ENCODE data around the gene TIPRL.

Gene TIPRL

DNA sequence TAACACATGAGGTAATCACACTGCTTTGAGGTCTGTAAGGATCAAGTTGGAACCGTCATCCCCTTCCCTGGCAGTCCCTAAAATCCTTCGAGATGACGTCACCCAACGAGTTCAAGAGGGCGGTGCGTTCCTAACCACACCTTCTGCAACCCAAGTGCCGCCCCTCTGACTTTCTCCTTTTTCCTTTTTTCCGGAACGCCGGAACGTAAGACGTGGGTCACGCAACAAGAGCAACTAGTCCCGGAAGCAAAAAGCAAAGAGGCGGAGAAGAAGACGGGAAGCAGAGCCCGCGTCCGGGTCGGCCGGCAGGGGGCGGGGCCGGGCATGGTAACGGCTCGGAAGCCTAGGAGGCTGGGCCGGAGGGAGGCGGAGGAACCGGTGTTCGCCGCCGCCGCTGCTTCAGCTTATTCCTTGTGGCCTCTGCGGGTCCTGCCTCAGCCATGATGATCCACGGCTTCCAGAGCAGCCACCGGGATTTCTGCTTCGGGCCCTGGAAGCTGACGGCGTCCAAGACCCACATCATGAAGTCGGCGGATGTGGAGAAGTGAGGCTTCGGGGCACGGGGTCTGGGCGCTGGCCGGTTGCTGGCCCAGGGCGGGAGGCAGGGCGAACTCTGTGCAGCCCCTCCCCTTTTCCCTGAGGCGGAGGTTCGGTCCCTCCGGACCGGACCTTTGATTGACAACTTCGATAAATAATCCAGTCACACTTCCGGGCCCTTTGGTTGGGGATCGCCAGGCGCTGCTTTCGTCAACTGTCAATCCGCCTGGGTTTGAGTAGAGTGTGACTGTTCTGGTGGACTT lies at the start of gene TIPRL:
TSS of gene TIPRL (plus strand) at position 325 of the 800 bp plus-strand sequence. CDS start at position 441, 116 bp downstream.
- peak within 1 kb of the TSS; percentile 98 for H3K4me3 ChIP-seq (ENCODE audit: low read length)
- TF ChIP-seq, protein P1, sequence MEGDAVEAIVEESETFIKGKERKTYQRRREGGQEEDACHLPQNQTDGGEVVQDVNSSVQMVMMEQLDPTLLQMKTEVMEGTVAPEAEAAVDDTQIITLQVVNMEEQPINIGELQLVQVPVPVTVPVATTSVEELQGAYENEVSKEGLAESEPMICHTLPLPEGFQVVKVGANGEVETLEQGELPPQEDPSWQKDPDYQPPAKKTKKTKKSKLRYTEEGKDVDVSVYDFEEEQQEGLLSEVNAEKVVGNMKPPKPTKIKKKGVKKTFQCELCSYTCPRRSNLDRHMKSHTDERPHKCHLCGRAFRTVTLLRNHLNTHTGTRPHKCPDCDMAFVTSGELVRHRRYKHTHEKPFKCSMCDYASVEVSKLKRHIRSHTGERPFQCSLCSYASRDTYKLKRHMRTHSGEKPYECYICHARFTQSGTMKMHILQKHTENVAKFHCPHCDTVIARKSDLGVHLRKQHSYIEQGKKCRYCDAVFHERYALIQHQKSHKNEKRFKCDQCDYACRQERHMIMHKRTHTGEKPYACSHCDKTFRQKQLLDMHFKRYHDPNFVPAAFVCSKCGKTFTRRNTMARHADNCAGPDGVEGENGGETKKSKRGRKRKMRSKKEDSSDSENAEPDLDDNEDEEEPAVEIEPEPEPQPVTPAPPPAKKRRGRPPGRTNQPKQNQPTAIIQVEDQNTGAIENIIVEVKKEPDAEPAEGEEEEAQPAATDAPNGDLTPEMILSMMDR (conservative IDR thresholded peaks at IDR 0.05; ENCODE audit: low read depth, low read length): peak; percentile 61
- peak; percentile 96 for DNase-seq (ENCODE audit: low read depth)

DNA sequence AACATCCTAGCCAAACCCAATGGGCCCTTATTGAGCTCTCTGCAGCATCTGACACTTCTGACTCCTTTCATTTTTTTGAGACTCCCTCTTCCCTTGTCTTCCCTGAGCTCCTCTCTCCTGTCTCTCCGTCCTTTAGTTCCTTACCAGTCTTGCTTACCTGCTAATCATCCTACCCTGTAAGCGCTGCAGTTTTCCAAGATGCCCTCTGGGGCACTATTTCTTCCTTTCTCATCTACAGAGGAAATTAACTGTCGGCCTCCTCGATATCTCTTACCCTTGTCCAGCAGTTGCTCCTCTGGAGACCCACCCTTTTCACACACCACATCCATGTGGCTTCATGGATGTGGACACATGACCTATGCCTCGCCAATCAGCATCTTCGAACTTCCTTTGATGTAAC lies 48.8 kb upstream of the TIPRL start:
- no peak overlapping the region for H3K4me3 ChIP-seq (ENCODE audit: low read length)
- DNase-seq (ENCODE audit: low read depth): no peak
- TF ChIP-seq, protein P1 (conservative IDR thresholded peaks at IDR 0.05; ENCODE audit: low read depth, low read length): no peak

DNA sequence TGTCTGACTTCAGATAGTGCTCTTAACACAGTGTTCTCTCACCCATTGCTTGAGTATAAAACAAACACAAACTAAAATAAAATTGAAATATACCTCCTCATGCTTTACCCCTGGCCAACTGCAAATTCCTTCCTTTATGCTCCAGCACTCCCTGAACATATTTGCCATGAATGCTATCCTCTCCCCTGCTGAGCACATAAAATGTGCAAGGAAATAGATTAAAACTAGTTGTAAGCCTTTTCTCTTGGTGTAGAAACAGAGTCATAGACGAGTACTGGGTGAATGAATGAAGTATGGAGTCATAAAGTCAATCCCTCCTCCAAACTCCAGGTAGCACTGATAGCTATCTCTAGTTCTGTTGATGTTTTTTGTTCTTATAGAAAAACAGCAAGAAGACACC lies 44.6 kb upstream of the TIPRL start:
- H3K4me3 ChIP-seq (ENCODE audit: low read length): no peak overlapping the region
- no peak for DNase-seq (ENCODE audit: low read depth)
- TF ChIP-seq, protein P1 (conservative IDR thresholded peaks at IDR 0.05; ENCODE audit: low read depth, low read length): no peak

DNA sequence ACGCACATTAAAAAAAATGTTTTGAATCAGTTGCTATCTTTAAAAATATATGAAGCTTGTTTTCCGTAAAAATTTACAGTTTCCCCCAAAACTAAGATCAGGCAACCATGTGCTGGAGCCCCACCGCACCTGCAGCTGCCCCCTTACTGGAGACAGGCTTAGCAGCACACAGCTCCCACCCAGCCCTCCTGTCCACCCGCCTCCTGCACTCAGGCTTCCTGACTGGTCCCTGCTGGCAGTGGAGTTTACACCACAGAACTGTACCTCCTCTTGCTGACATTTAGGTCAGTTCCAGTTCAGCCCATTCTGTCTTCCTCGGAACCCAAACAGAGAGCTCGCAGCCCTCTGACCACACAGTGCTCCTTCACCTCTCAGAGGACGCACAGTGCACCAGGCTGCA lies 44.1 kb upstream of the TIPRL start:
- TF ChIP-seq, protein P1 (conservative IDR thresholded peaks at IDR 0.05; ENCODE audit: low read depth, low read length): no peak
- DNase-seq (ENCODE audit: low read depth): no peak
- no peak overlapping the region for H3K4me3 ChIP-seq (ENCODE audit: low read length)

DNA sequence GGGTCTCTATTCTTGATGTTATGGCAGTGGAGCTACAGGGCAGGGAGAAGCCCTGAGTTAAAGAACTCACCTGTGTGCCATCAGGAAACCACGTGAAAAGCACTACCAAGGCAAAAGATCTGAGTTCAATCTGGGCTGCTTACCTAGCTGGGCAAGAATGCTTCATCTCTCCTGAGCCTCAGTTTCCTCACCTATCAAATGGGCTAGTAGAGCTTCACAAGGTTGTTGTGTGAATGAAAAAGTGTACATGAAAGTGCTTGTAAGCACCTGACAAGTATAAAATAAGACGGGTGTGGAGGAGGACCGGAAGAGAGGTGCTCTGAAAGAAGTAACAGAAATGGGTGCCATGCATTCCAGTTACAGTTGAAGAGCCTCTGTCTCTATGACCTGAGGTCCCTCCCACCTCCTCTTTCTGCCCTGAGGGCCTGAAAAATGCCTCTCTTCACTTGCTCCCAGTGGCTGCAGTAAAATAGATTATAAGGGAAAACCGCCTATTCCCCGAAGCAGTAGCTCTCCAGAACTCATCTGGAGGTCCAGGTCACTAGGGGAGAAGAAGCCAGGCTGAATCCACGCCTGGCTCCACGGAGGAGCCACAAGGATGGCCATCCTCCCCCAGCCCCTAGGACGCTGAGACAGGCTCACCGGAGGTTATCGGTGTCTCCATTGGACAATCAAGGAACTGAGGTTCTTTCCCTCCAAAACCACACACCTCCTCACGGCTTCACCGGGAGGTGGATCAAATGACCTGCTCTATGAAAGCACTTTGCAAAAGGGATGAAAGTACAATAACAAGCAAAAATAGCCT lies 43.4 kb upstream of the TIPRL start:
- DNase-seq (ENCODE audit: low read depth): no peak
- TF ChIP-seq, protein P1 (conservative IDR thresholded peaks at IDR 0.05; ENCODE audit: low read depth, low read length): no peak
- H3K4me3 ChIP-seq (ENCODE audit: low read length): peak overlapping the region; percentile 66

DNA sequence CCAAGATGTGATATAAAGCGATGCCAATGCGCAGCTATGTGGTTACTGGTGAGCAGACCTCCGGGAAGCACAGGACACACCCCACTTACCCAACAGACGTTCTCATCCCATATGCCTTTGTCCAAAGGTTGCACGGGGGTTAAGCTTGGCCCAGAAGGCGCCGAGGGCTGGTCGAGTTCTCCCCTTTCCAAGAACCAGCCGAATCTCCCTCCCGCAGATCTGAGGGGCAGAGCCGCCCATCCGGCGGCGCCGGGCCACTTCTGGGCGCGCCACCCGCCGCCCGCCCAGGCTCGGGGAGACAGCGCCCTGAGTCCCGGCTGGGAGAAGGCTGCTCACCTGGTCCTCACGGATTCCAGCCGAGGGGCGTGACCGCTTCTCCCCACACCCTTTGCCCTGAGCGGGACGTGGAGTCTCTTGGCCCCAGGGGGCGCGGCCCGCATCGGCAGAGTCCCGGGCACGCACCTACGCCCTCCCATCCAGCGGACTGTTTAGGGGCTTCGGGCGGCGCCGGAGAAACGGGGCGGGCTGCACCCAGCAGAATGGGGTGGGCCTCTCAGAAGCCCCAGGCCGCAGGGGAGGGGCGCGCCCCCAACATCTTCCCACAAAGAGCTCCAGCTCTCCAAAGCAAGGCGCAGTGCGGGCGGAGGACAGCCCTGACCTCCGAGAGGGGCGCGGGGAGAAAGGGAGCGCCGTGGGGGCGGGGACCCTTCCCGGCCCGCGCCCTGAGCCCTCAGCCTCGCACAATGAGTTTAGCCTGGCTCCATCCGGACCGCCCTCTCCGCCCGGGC lies 42.6 kb upstream of the TIPRL start:
- peak overlapping the region; percentile 66 for H3K4me3 ChIP-seq (ENCODE audit: low read length)
- no peak for DNase-seq (ENCODE audit: low read depth)
- TF ChIP-seq, protein P1 (conservative IDR thresholded peaks at IDR 0.05; ENCODE audit: low read depth, low read length): no peak

Measured in retinal pigment epithelial cell (primary cell).